H1 (cell line): Measurements from ENCODE around the gene CCDC200. TPM values are rescaled to one million over a fixed set of nuclear protein-coding genes. Genes with fewer than 3 reads are reported as not detected.

Experiments used
- ATF2 ChIP-seq: IDR thresholded peaks from 2 replicates; pipeline ENCODE4 v1.6.1; 2012; ENCODE audit warnings: low read length, inconsistent platforms
- CTCF ChIP-seq, 3 experiments: IDR thresholded peaks; 1 replicate in 2 of 3; 2 replicates in 1 of 3; pipeline versions ENCODE4 v1.5.1 to v1.6.1; 2011; ENCODE audit warnings: low read length in 3 of 3, mild to moderate bottlenecking in 3 of 3, inconsistent platforms in 2 of 3, low read depth in 1 of 3, moderate library complexity in 1 of 3; ENCODE audit not compliant: insufficient read depth in 1 of 3; ENCODE audit errors: control extremely low read depth in 1 of 3
- POLR2A ChIP-seq, 2 experiments: IDR thresholded peaks; 1 replicate in 1 of 2; 2 replicates in 1 of 2; pipeline ENCODE4 v1.6.1; 2011; ENCODE audit warnings: low read depth in 2 of 2, low read length in 2 of 2, mild to moderate bottlenecking in 2 of 2; ENCODE audit errors: control extremely low read depth in 1 of 2
- SAP30 ChIP-seq: fragments of 300-600 bp; sonication (generic); IDR thresholded peaks from 2 replicates; pipeline ENCODE4 v1.7.1; 2012; ENCODE audit warnings: low read length, moderate library complexity, mild to moderate bottlenecking, inconsistent platforms; ENCODE audit not compliant: insufficient read depth, insufficient replicate concordance
- polyA plus RNA-seq, 7 experiments: library from polyadenylated mRNA; depleted of rRNA in 3 of 7; stranded (reverse) in 5 of 7; unstranded in 2 of 7; fragments of >200 nt in 5 of 7; fragments of 200-250 nt in 2 of 7; gene quantifications; 1 replicate in 5 of 7; 2 replicates in 1 of 7; 4 replicates in 1 of 7; pipeline versions ENCODE4 v1.2.1 to v1.2.3, GENCODE V29; 2011 to 2013; ENCODE audit warnings: missing spikeins in 2 of 7, mixed read lengths in 2 of 7
- total RNA-seq: library from RNA; stranded (reverse); fragmentation: NEBNext Ultra II Directional; extraction: Animal tissue kit (Norgen Biotek cat#: 25700); gene quantifications from 2 replicates; pipeline ENCODE4 v1.2.1, GENCODE V29; 2021

Gene CCDC200
- total and polyA plus RNA-seq, 2 of the 8 experiments (the other 6 are each of a cell fraction or from before 2014, with no cell fraction given) = 0.11 TPM; not detected in 1

- no peak for TF ChIP-seq CTCF (IDR thresholded peaks at IDR 0.05; ENCODE audit: control extremely low read depth in 1 of 3, insufficient read depth in 1 of 3, low read depth in 1 of 3, low read length in 3 of 3)
- no peak for TF ChIP-seq SAP30
- TF ChIP-seq POLR2A (IDR thresholded peaks at IDR 0.05; ENCODE audit: control extremely low read depth in 1 of 2, low read depth in 2 of 2, low read length in 2 of 2) = no peak
- TF ChIP-seq ATF2 = no peak
Observed at GRCh38 chr17:43213545-43213944, 14.9 kb downstream of the CCDC200 start (continued).
